HepG2 (cell line): ENCODE measurements around the gene NOX3.

Experiments used
- IKZF1 ChIP-seq: fragments of 450-650 bp; IDR thresholded peaks from 2 replicates; pipeline ENCODE4 v1.7.1; 2016
- SRSF4 ChIP-seq: fragments of 200-400 bp; formaldehyde crosslinking; IDR thresholded peaks from one replicate; pipeline ENCODE4 v1.6.1; 2018; ENCODE audit warnings: mild to moderate bottlenecking, low read depth, low read length, moderate library complexity; ENCODE audit not compliant: poor library complexity, severe bottlenecking
- TCF7L2 ChIP-seq: IDR thresholded peaks from 2 replicates; pipeline ENCODE4 v1.6.1; 2011; ENCODE audit warnings: mild to moderate bottlenecking, low read depth, low read length, moderate library complexity

GRCh38 chr6:155352811-155353210 lies 102.8 kb downstream of the NOX3 start:
- TF ChIP-seq SRSF4 (no peak), TCF7L2 (no peak), IKZF1 (no peak)
